Endothelial cell of umbilical vein (primary cell): ENCODE data around the gene PANK3. TPM values are rescaled to one million over a fixed set of nuclear protein-coding genes. Genes with fewer than 3 reads are reported as not detected.

Experiments
- BruUV-seq: library from RNA; stranded (reverse); fragments of 400-500 nt; replicated peaks from 2 replicates; lab custom pipeline; 2021; lab: Mats Ljungman, UMichigan
- CTCF ChIA-PET: fragments of 300-600, 350-600 bp; sonication (Branson Sonifier 250); formaldehyde crosslinking; loops from one replicate; lab custom pipeline; 2021; ENCODE audit warnings: antibody characterized with exemption, inconsistent platforms; lab: Charles Lee
- POLR2A ChIA-PET: fragments of 300-600, 350-600 bp; sonication (Branson Sonifier 250); formaldehyde crosslinking; loops from one replicate; lab custom pipeline; 2021; ENCODE audit warnings: antibody characterized with exemption, inconsistent platforms; lab: Charles Lee
- DNase-seq: peaks from one replicate; pipeline ENCODE4 v3.0.0-alpha.2; 2011; ENCODE audit warnings: low read depth, low spot score
- FAIRE-seq: peaks from 2 replicates; lab custom pipeline; 2011; peaks lifted over from hg19 to GRCh38; lab: Jason Lieb, UNC
- H2AFZ ChIP-seq: 2 replicates; pipeline ENCODE4 v1.6.0; 2012; ENCODE audit warnings: low read depth, low read length, control low read depth, inconsistent platforms
- H3K27ac ChIP-seq: 2 replicates; pipeline ENCODE4 v1.5.1; 2011; ENCODE audit warnings: low read depth, mild to moderate bottlenecking, control low read depth, low read length, moderate library complexity; ENCODE audit not compliant: insufficient read depth
- H3K27me3 ChIP-seq, 2 experiments: 2 replicates each; pipeline versions ENCODE4 v1.6.0 to v1.6.1; 2011; ENCODE audit warnings: low read length in 2 of 2, mixed read lengths in 1 of 2; ENCODE audit not compliant: control insufficient read depth in 2 of 2, insufficient read depth in 2 of 2
- H3K36me3 ChIP-seq, 2 experiments: 2 replicates in 1 of 2; 3 replicates in 1 of 2; pipeline ENCODE4 v1.5.1; 2011; ENCODE audit warnings: low read length in 2 of 2, mild to moderate bottlenecking in 1 of 2, moderate library complexity in 1 of 2; ENCODE audit not compliant: control insufficient read depth in 2 of 2, insufficient read depth in 2 of 2; ENCODE audit errors: extremely low read depth in 1 of 2
- H3K4me1 ChIP-seq: 3 replicates; pipeline ENCODE4 v1.5.1; 2011; ENCODE audit warnings: mild to moderate bottlenecking, low read length; ENCODE audit not compliant: control insufficient read depth, insufficient read depth; ENCODE audit errors: extremely low read depth
- H3K4me2 ChIP-seq: 2 replicates; pipeline ENCODE4 v1.6.1; 2011; ENCODE audit warnings: low read length, control low read depth, mixed read lengths; ENCODE audit not compliant: insufficient read depth
- H3K4me3 ChIP-seq, 3 experiments: fragments of 200-600 bp in 1 of 3; sonication (generic), shearing (Covaris generic) in 1 of 3; replicated peaks in 1 of 3; 2 replicates each; pipeline ENCODE4 v1.5.1; 2011 to 2016; ENCODE audit warnings: control low read depth in 3 of 3, low read length in 3 of 3, mild to moderate bottlenecking in 2 of 3, inconsistent platforms in 1 of 3, low read depth in 1 of 3, moderate library complexity in 1 of 3; ENCODE audit not compliant: insufficient read depth in 1 of 3
- H3K79me2 ChIP-seq: 2 replicates; pipeline ENCODE4 v1.6.0; 2012; ENCODE audit warnings: low read length, inconsistent platforms; ENCODE audit not compliant: control insufficient read depth, insufficient read depth
- H3K9ac ChIP-seq: replicated peaks from 2 replicates; pipeline ENCODE3; 2011; ENCODE audit warnings: low read length, control low read depth; ENCODE audit not compliant: insufficient read depth; ENCODE audit errors: extremely low read depth
- H3K9me1 ChIP-seq: replicated peaks from 3 replicates; pipeline ENCODE4 v1.6.0; 2011; ENCODE audit warnings: mild to moderate bottlenecking, low read length; ENCODE audit not compliant: control insufficient read depth, insufficient read depth; ENCODE audit errors: extremely low read depth
- H3K9me3 ChIP-seq: replicated peaks from 2 replicates; pipeline ENCODE4 v1.5.1; 2012; ENCODE audit warnings: low read length, inconsistent platforms; ENCODE audit not compliant: control insufficient read depth, insufficient read depth
- H4K20me1 ChIP-seq: replicated peaks from 2 replicates; pipeline ENCODE3; 2011; ENCODE audit warnings: mild to moderate bottlenecking, low read length; ENCODE audit not compliant: control insufficient read depth, insufficient read depth; ENCODE audit errors: extremely low read depth
- CTCF ChIP-seq, 2 donors: IDR thresholded peaks; 1 replicate in 1 of 2; 2 replicates in 1 of 2; pipeline ENCODE4 v1.5.1; 2011; ENCODE audit warnings: low read length in 2 of 2, mild to moderate bottlenecking in 2 of 2, moderate library complexity in 2 of 2, control low read depth in 1 of 2, inconsistent platforms in 1 of 2, low read depth in 1 of 2; ENCODE audit not compliant: insufficient read depth in 1 of 2; ENCODE audit errors: extremely low read depth in 1 of 2
- EZH2 ChIP-seq: IDR thresholded peaks from 2 replicates; pipeline ENCODE4 v1.6.1; 2012; ENCODE audit warnings: borderline replicate concordance, low read depth, mild to moderate bottlenecking, moderate library complexity, low read length, inconsistent platforms; ENCODE audit not compliant: severe bottlenecking
- FOS ChIP-seq: IDR thresholded peaks from 2 replicates; pipeline ENCODE4 v1.6.1; 2011; ENCODE audit warnings: mild to moderate bottlenecking, low read length, moderate library complexity, borderline replicate concordance; ENCODE audit not compliant: insufficient read depth
- GATA2 ChIP-seq: IDR thresholded peaks from 2 replicates; pipeline ENCODE4 v1.7.0; 2011; ENCODE audit warnings: low read depth, mild to moderate bottlenecking, moderate library complexity, mixed read lengths, low read length; ENCODE audit not compliant: insufficient read length, insufficient read depth
- JUN ChIP-seq: IDR thresholded peaks from 2 replicates; pipeline ENCODE4 v1.6.1; 2011; ENCODE audit warnings: borderline replicate concordance, low read depth; ENCODE audit not compliant: insufficient read length, insufficient read depth
- MAX ChIP-seq: IDR thresholded peaks from 2 replicates; pipeline ENCODE4 v1.6.1; 2011; ENCODE audit not compliant: insufficient read depth, insufficient read length
- MYC ChIP-seq: IDR thresholded peaks from one replicate; pipeline ENCODE4 v1.6.1; 2011; ENCODE audit warnings: mild to moderate bottlenecking, low read depth, low read length
- POLR2A ChIP-seq: IDR thresholded peaks from 2 replicates; pipeline ENCODE4 v1.6.1; 2012; ENCODE audit warnings: low read depth, mild to moderate bottlenecking, control low read depth, low read length
- POLR2AphosphoS5 ChIP-seq: IDR thresholded peaks from 2 replicates; pipeline ENCODE4 v1.6.1; 2012; ENCODE audit warnings: low read depth, mild to moderate bottlenecking, control low read depth, low read length, moderate library complexity; ENCODE audit not compliant: insufficient read depth
- dilution Hi-C: fragments of 300-500 bp; cut with MboI; formaldehyde crosslinking; loops from one replicate; pipeline ENCODE4 v1.15.0; 2019; ENCODE audit warnings: low sequenced_read_pairs; ENCODE audit not compliant: extremely low pct_ligation_motif_present
- intact Hi-C: fragments of 100-400 bp; cut with micrococcal nuclease; formaldehyde crosslinking; loops from one replicate; pipeline ENCODE4 v1.10.0; 2022
- polyA plus RNA-seq, 4 experiments: library from polyadenylated mRNA; depleted of rRNA in 3 of 4; stranded (reverse) in 3 of 4; unstranded in 1 of 4; fragments of >200 nt; gene quantifications; 2 replicates each; pipeline versions ENCODE4 v1.2.1 to v1.2.3, GENCODE V29; 2011 to 2012; ENCODE audit warnings: missing spikeins in 1 of 4
- total RNA-seq: library from RNA; stranded (reverse); gene quantifications from 2 replicates; pipeline ENCODE4 v1.2.3, GENCODE V29; 2021

The PANK3 gene
- total and polyA plus RNA-seq, 2 donors (not counting 3 experiments of a cell fraction or from before 2014, with no cell fraction given): 8.1 to 78.8 TPM

GRCh38 chr5:168531987-168532864, 46.9 kb downstream of the PANK3 start:
- Histone ChIP-seq H3K4me1 (no peaks in the 10 kb centered on the region), H2AFZ (no peak overlapping the region), H3K36me3 (no peaks in the 10 kb centered on the region), H3K9me3 (no peaks in the 10 kb centered on the region), H3K27me3 (peaks cover 15 to 33% of the 10 kb centered on the region in 2 experiments), H3K4me3 (no peak overlapping the region), H3K4me2 (no peak overlapping the region), H3K79me2 (no peaks in the 10 kb centered on the region), H4K20me1 (no peaks in the 10 kb centered on the region), H3K9me1 (no peaks in the 10 kb centered on the region), H3K9ac (no peak overlapping the region), H3K27ac (no peak overlapping the region)
- POLR2A ChIA-PET: no interaction called here
- intact Hi-C loops (no loop called here), dilution Hi-C loops (no loop called here)
- no TSS peak for BruUV-seq
- no peak for FAIRE-seq
- no peak for DNase-seq
- CTCF ChIA-PET: no interaction called here
- no peak for TF ChIP-seq GATA2
- TF ChIP-seq POLR2A: no peak
- no peak for TF ChIP-seq JUN
- TF ChIP-seq POLR2AphosphoS5: no peak
- TF ChIP-seq CTCF (IDR thresholded peaks at IDR 0.05; ENCODE audit: extremely low read depth in 1 of 2, insufficient read depth in 1 of 2, low read depth in 1 of 2, low read length in 2 of 2): no peak
- TF ChIP-seq MAX: no peak
- TF ChIP-seq EZH2: no peak
- no peak for TF ChIP-seq MYC
- TF ChIP-seq FOS: no peak
